Measurements from ENCODE around the gene BIN2. TPM values are rescaled to one million over a fixed set of nuclear protein-coding genes. Genes with fewer than 3 reads are reported as not detected.
A peak's percentile ranks its signal among the peaks of the same experiment; 100 is the strongest.

The BIN2 gene
- total RNA-seq, 1 donor from 2014 or later: not detected

- Mint-ChIP-seq H3K27me3 (ENCODE audit: low read depth) (no peaks in the 10 kb centered on the region), H3K4me3 (ENCODE audit: unreplicated experiment) (no peak overlapping the region), H3K36me3 (ENCODE audit: low read depth) (peaks cover 15% of the 10 kb centered on the region), H3K4me1 (ENCODE audit: low read depth) (peaks cover 29% of the 10 kb centered on the region), H3K27ac (ENCODE audit: unreplicated experiment) (peak overlapping the region; percentile 71), H3K9me3 (ENCODE audit: low read depth) (no peaks in the 10 kb centered on the region)
- DNase-seq (ENCODE audit: low spot score): no peak
- no peak for TF ChIP-seq CTCF (IDR thresholded peaks at IDR 0.05)
Measured at GRCh38 chr12:51240971-51241370, 83.0 kb downstream of the BIN2 start.

GRCh38 chr12:51238510-51239334 lies 85.3 kb downstream of the BIN2 start, which contains the start of gene DAZAP2:
DAZAP2 (plus strand) TSS chr12:51238826; CDS start chr12:51238908, 82 bp downstream.
- H3K27ac Mint-ChIP-seq (ENCODE audit: unreplicated experiment): peak within 1 kb of the TSS; percentile 100
- TF ChIP-seq CTCF (IDR thresholded peaks at IDR 0.05): peak; percentile 41
- H3K4me3 Mint-ChIP-seq (ENCODE audit: unreplicated experiment): peak within 1 kb of the TSS; percentile 94
- no peaks in the 10 kb centered on the region for H3K27me3 Mint-ChIP-seq (ENCODE audit: low read depth)
- H3K9me3 Mint-ChIP-seq (ENCODE audit: low read depth): no peaks in the 10 kb centered on the region
- DNase-seq (ENCODE audit: low spot score): peak; percentile 97
- peaks cover 24% of the 10 kb centered on the region for H3K4me1 Mint-ChIP-seq (ENCODE audit: low read depth)
- H3K36me3 Mint-ChIP-seq (ENCODE audit: low read depth): peaks cover 12% of the 10 kb centered on the region

GRCh38 chr12:51238037-51238509 lies 85.9 kb downstream of the BIN2 start:
- H3K4me1 Mint-ChIP-seq (ENCODE audit: low read depth): peaks cover 24% of the 10 kb centered on the region
- no peaks in the 10 kb centered on the region for H3K9me3 Mint-ChIP-seq (ENCODE audit: low read depth)
- peak overlapping the region; percentile 100 for H3K27ac Mint-ChIP-seq (ENCODE audit: unreplicated experiment)
- DNase-seq (ENCODE audit: low spot score): no peak
- no peak for TF ChIP-seq CTCF (IDR thresholded peaks at IDR 0.05)
- no peaks in the 10 kb centered on the region for H3K27me3 Mint-ChIP-seq (ENCODE audit: low read depth)
- H3K36me3 Mint-ChIP-seq (ENCODE audit: low read depth): peaks cover 10% of the 10 kb centered on the region
- peak overlapping the region; percentile 94 for H3K4me3 Mint-ChIP-seq (ENCODE audit: unreplicated experiment)

- Mint-ChIP-seq H3K27ac (ENCODE audit: unreplicated experiment) (no peak overlapping the region), H3K36me3 (ENCODE audit: low read depth) (no peaks in the 10 kb centered on the region), H3K9me3 (ENCODE audit: low read depth) (no peaks in the 10 kb centered on the region), H3K27me3 (ENCODE audit: low read depth) (no peaks in the 10 kb centered on the region), H3K4me3 (ENCODE audit: unreplicated experiment) (no peak overlapping the region), H3K4me1 (ENCODE audit: low read depth) (peaks cover 8% of the 10 kb centered on the region)
- no peak for TF ChIP-seq CTCF (IDR thresholded peaks at IDR 0.05)
- no peak for DNase-seq (ENCODE audit: low spot score)
Measured at GRCh38 chr12:51234530-51234929, 89.4 kb downstream of the BIN2 start.

- no peak overlapping the region for H3K27ac Mint-ChIP-seq (ENCODE audit: unreplicated experiment)
- no peaks in the 10 kb centered on the region for H3K9me3 Mint-ChIP-seq (ENCODE audit: low read depth)
- TF ChIP-seq CTCF (IDR thresholded peaks at IDR 0.05): no peak
- H3K4me3 Mint-ChIP-seq (ENCODE audit: unreplicated experiment): no peak overlapping the region
- H3K36me3 Mint-ChIP-seq (ENCODE audit: low read depth): no peaks in the 10 kb centered on the region
- no peak for DNase-seq (ENCODE audit: low spot score)
- H3K4me1 Mint-ChIP-seq (ENCODE audit: low read depth): no peaks in the 10 kb centered on the region
- no peaks in the 10 kb centered on the region for H3K27me3 Mint-ChIP-seq (ENCODE audit: low read depth)
Measured at GRCh38 chr12:51232642-51233041, 91.3 kb downstream of the BIN2 start.

Other genes with a start within 250 kb of the BIN2 start
- 40.5 to 49.6 TPM (median 48.3 TPM) in 3 replicates for gene CSRNP2, start 240.6 kb downstream of the BIN2 start, total RNA-seq
- gene TFCP2, start 151.0 kb downstream of the BIN2 start, total RNA-seq: 17.8 to 21.2 TPM (median 20.8 TPM) in 3 replicates
- 9.9 to 11.2 TPM (median 10.2 TPM) in 3 replicates for gene POU6F1, start 106.1 kb downstream of the BIN2 start, total RNA-seq
- 76.9 to 95.6 TPM (median 77.9 TPM) in 3 replicates for gene DAZAP2, start 85.3 kb downstream of the BIN2 start, total RNA-seq
- gene SMAGP, start 53.8 kb downstream of the BIN2 start, total RNA-seq: 2.0 to 8.5 TPM (median 8.0 TPM) in 3 replicates
- gene CELA1, start 22.5 kb upstream of the BIN2 start, total RNA-seq: not detected in 3 replicates
- gene GALNT6, start 67.2 kb upstream of the BIN2 start, total RNA-seq: 0.90 to 1.5 TPM (median 1.1 TPM) in 3 replicates
- 2.4 to 5.4 TPM (median 2.7 TPM) in 3 replicates for gene SLC4A8, start 100.7 kb upstream of the BIN2 start, total RNA-seq

Measured in chondrocyte (in vitro differentiated cells).